Measurements from ENCODE around the gene COL5A1. TPM values are rescaled to one million over a fixed set of nuclear protein-coding genes. Genes with fewer than 3 reads are reported as not detected.

The COL5A1 gene
- total RNA-seq, 1 donor from 2014 or later: 28.9 TPM

GRCh38 chr9:134719331-134719730 is 77.7 kb downstream of the COL5A1 start:
- no peak for DNase-seq
- H3K27ac Mint-ChIP-seq (ENCODE audit: unreplicated experiment): no peak overlapping the region
- peaks cover 4% of the 10 kb centered on the region for H3K9me3 Mint-ChIP-seq (ENCODE audit: unreplicated experiment)
- TF ChIP-seq CTCF (IDR thresholded peaks at IDR 0.05; ENCODE audit: partially characterized antibody, unreplicated experiment): no peak
- H3K4me3 Mint-ChIP-seq (ENCODE audit: unreplicated experiment): no peak overlapping the region
- H3K36me3 Mint-ChIP-seq (ENCODE audit: unreplicated experiment): peaks cover 17% of the 10 kb centered on the region
- peaks cover 4% of the 10 kb centered on the region for H3K4me1 Mint-ChIP-seq (ENCODE audit: low read depth, unreplicated experiment)
- peaks cover 2% of the 10 kb centered on the region for H3K27me3 Mint-ChIP-seq (ENCODE audit: unreplicated experiment)

GRCh38 chr9:134720136-134720753 is 78.6 kb downstream of the COL5A1 start:
- no peak for TF ChIP-seq CTCF (IDR thresholded peaks at IDR 0.05; ENCODE audit: partially characterized antibody, unreplicated experiment)
- Mint-ChIP-seq H3K4me3 (ENCODE audit: unreplicated experiment) (no peak overlapping the region), H3K9me3 (ENCODE audit: unreplicated experiment) (peaks cover 1% of the 10 kb centered on the region), H3K36me3 (ENCODE audit: unreplicated experiment) (peaks cover 7% of the 10 kb centered on the region), H3K27me3 (ENCODE audit: unreplicated experiment) (no peaks in the 10 kb centered on the region), H3K4me1 (ENCODE audit: low read depth, unreplicated experiment) (peaks cover 4% of the 10 kb centered on the region), H3K27ac (ENCODE audit: unreplicated experiment) (no peak overlapping the region)
- no peak for DNase-seq

GRCh38 chr9:134720796-134721195 is 79.2 kb downstream of the COL5A1 start:
- no peaks in the 10 kb centered on the region for H3K9me3 Mint-ChIP-seq (ENCODE audit: unreplicated experiment)
- no peak for TF ChIP-seq CTCF (IDR thresholded peaks at IDR 0.05; ENCODE audit: partially characterized antibody, unreplicated experiment)
- peaks cover 2% of the 10 kb centered on the region for H3K4me1 Mint-ChIP-seq (ENCODE audit: low read depth, unreplicated experiment)
- no peak for DNase-seq
- no peak overlapping the region for H3K27ac Mint-ChIP-seq (ENCODE audit: unreplicated experiment)
- peaks cover 3% of the 10 kb centered on the region for H3K36me3 Mint-ChIP-seq (ENCODE audit: unreplicated experiment)
- peaks cover 3% of the 10 kb centered on the region for H3K27me3 Mint-ChIP-seq (ENCODE audit: unreplicated experiment)
- no peak overlapping the region for H3K4me3 Mint-ChIP-seq (ENCODE audit: unreplicated experiment)

- TF ChIP-seq CTCF (IDR thresholded peaks at IDR 0.05; ENCODE audit: partially characterized antibody, unreplicated experiment): no peak
- no peak for DNase-seq
- no peak overlapping the region for H3K27ac Mint-ChIP-seq (ENCODE audit: unreplicated experiment)
- no peaks in the 10 kb centered on the region for H3K4me1 Mint-ChIP-seq (ENCODE audit: low read depth, unreplicated experiment)
- H3K27me3 Mint-ChIP-seq (ENCODE audit: unreplicated experiment): peaks cover 3% of the 10 kb centered on the region
- H3K9me3 Mint-ChIP-seq (ENCODE audit: unreplicated experiment): no peaks in the 10 kb centered on the region
- no peak overlapping the region for H3K4me3 Mint-ChIP-seq (ENCODE audit: unreplicated experiment)
- no peaks in the 10 kb centered on the region for H3K36me3 Mint-ChIP-seq (ENCODE audit: unreplicated experiment)
Observed at GRCh38 chr9:134721344-134721743, 79.7 kb downstream of the COL5A1 start.

GRCh38 chr9:134722120-134722701 is 80.6 kb downstream of the COL5A1 start:
- no peak for DNase-seq
- Mint-ChIP-seq H3K9me3 (ENCODE audit: unreplicated experiment) (no peaks in the 10 kb centered on the region), H3K27ac (ENCODE audit: unreplicated experiment) (no peak overlapping the region), H3K4me1 (ENCODE audit: low read depth, unreplicated experiment) (no peaks in the 10 kb centered on the region), H3K36me3 (ENCODE audit: unreplicated experiment) (no peaks in the 10 kb centered on the region), H3K4me3 (ENCODE audit: unreplicated experiment) (no peak overlapping the region), H3K27me3 (ENCODE audit: unreplicated experiment) (peaks cover 3% of the 10 kb centered on the region)
- no peak for TF ChIP-seq CTCF (IDR thresholded peaks at IDR 0.05; ENCODE audit: partially characterized antibody, unreplicated experiment)

Data from glutamatergic neuron (in vitro differentiated cells).